Stimulated activated CD8-positive, alpha-beta memory T cell treated with anti-CD3 and anti-CD28 coated beads, Interleukin-7, amount 100 ng/mL, for 1 hour (primary cell): ENCODE measurements around the gene CROCC.
A peak's percentile ranks its signal among the peaks of the same experiment; 100 is the strongest.
"Not testable (repeated sequence)": the region's sequence is repeated elsewhere in the genome, so short reads cannot be mapped to it uniquely, and the experiment has no call there.

Source experiments
- DNase-seq, 2 donors: peaks; one replicate each; pipeline ENCODE4 v3.0.0-alpha.2; 2020; ENCODE audit warnings: low read depth in 2 of 2

Gene CROCC

DNA sequence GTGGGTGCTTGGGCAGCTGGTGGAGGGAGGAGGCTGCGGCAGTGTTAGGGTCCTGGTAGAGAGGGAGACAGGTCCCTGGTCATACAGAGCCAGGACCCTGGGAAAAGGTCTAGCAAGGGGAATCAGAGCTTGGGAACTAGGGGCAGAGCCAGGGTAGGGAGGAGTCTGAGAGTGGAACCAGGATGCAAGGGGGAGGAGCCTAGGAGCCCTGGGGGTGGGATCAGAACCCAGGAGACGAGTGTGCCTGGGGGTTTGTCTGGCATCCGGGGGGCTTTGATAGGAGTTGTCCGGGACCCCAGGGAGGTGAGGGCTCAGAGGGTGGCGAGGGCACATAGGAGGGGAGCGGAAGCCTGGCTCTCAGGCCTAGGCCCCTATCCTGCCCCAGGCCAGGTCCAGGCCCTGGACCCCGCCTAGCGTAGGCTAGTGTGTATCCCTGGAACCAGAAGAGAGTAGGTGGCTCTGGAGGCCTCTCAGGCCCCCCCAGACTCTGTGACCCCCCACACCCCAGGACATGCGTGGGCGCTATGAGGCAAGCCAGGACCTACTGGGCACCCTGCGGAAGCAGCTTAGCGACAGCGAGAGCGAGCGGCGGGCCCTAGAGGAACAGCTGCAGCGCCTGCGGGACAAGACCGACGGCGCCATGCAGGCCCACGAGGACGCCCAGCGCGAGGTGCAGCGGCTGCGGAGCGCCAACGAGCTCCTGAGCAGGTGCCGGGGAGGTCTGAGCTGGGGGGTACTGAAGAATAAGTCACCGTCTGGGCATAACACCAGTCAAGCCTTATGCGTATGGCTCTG is 17.9 kb downstream of the CROCC start:
- not testable (repeated sequence) for DNase-seq

DNA sequence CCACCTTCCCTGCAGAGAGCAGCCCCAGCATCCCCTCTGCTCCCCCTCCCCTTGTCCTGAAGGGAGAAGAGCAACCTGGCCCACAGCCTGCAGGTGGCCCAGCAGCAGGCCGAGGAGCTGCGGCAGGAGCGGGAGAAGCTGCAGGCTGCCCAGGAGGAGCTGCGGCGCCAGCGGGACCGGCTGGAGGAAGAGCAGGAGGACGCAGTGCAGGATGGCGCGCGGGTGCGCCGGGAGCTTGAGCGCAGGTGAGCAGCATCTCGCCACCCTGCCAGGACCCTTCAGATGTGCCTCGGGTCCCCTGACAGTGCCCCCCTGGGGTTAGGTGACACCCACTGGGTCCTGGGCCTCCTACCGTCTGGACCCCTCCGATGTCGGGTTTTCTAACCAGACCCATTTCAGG is 22.3 kb downstream of the CROCC start:
- no peak for DNase-seq

DNA sequence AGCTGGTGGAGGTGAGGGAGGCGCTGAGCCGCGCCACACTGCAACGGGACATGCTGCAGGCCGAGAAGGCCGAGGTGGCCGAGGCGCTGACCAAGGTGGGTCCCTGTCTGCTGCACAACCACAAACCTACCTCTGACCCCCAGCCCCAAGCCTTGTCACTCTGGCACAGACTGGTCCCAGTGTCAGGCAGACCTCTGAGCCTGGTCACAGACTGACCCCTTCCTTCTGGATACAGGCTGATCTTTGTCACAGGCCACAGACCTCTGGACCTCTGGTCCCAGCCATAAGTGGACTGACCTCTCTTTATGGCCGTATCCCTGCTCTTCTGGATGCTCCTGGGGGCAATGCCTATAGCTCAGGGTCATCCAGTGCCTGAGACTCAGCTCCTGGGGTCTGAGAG is 23.8 kb downstream of the CROCC start:
- not testable (repeated sequence) for DNase-seq

DNA sequence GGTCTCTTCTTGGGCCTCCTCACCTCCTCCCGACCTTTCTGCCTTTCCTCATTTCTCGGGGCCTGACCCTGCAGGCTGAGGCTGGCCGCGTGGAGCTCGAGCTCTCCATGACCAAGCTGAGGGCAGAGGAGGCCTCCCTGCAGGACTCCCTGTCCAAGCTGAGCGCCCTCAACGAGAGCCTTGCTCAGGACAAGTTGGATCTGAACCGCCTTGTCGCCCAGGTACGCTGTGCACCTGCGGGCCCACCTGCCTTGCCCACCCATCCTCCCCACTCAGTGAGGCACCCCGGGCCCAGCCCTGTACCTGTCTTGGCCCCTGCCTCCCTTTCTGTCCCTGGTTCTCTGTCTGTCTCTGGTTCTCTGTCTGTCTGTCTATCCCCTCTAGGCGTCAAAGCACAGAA is 24.5 kb downstream of the CROCC start:
- not testable (repeated sequence) for DNase-seq

DNA sequence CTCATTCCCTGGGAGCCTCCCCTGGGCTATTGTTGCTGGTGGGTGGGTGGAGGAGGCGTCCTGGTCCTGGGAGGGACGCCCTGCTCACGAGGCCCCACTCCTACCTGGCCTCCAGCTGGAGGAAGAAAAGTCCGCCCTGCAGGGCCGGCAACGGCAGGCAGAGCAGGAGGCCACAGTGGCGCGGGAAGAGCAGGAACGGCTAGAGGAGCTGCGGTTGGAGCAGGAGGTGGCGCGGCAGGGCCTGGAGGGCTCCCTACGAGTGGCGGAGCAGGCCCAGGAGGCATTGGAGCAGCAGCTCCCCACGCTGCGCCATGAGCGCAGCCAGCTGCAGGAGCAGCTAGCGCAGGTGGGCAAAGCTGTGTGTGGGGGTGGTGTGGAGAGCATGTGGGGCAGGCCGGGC is 24.9 kb downstream of the CROCC start:
- no peak for DNase-seq

DNA sequence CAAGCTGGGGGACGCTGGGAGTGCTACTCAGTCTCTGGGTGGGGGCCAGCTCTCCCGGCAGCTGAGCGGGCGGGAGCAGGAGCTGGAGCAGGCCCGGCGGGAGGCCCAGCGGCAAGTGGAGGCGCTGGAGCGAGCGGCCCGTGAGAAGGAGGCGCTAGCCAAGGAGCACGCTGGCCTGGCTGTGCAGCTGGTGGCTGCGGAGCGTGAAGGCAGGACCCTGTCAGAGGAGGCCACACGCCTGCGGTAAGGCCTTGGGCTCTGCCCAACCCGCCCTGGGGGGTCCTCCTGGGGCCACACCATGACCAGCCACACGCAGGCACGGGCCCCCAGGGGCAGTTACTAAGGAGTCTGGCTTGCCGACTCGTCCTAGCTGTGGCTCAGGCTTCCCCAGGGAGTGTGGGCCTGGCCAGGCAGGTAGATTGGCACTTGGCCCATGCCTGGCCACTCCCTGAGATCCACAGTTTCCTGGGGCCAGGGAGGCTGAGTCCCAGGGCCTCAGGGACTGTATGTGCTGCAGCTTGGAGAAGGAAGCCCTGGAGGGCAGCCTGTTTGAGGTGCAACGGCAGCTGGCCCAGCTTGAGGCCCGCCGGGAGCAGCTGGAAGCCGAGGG is 26.7 kb downstream of the CROCC start:
- not testable (repeated sequence) for DNase-seq

DNA sequence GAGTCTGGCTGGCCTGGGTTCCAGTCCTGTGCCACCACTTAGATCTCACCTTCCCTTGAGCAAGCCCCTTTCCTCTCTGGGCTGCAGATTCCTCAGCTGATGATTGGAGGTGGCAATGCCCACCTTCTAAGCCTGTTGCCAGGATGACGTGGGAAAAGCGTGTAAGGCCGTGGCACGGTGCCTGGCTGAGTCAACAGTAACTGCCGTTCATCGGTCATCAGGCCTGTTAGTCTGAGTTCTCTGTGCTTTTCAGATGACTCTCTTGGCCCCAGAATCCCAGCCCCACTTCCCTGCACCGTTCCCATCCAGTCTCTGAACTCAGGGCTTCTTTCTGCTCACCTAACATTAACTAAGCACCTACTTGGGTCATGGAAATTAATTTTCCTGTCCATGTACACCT is 27.3 kb downstream of the CROCC start:
- not testable (repeated sequence) for DNase-seq

DNA sequence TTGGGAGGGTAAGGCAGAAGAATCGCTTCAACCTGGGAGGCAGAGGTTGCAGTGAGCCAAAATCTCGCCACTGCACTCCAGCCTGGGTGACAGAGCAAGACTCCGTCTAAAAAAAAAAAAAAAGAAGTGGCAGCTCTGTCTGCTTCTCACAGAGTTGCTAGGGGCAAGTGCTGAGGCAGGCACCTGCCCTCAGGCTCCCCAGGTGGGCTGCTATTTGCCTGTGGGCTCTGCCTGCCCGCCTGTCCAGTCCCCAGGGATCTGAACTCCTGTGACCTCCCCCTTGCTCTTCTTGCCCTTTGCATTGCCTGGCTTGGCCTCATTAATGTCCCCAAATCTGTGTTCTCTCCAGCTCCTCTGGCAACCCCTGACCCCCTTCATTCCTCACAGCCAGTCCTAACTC is 30.6 kb downstream of the CROCC start:
- DNase-seq, result not testable (repeated sequence)

DNA sequence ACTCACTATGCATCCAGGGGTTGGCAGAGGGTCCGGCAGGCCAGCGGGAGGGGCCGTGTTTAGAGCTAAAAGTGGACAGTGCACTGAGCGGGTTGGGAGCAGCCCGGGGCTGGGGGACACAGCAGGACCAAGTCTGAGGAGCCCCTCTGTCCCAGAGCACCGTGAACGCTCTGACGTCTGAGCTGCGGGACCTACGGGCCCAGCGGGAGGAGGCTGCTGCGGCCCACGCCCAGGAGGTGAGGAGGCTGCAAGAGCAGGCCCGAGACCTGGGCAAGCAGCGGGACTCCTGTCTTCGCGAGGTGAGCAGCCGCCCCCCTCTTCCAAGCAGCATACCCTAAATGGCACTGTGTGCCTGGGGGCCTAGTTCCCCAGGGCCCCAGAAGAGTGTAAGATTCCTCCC is 32.8 kb downstream of the CROCC start:
- no peak for DNase-seq

DNA sequence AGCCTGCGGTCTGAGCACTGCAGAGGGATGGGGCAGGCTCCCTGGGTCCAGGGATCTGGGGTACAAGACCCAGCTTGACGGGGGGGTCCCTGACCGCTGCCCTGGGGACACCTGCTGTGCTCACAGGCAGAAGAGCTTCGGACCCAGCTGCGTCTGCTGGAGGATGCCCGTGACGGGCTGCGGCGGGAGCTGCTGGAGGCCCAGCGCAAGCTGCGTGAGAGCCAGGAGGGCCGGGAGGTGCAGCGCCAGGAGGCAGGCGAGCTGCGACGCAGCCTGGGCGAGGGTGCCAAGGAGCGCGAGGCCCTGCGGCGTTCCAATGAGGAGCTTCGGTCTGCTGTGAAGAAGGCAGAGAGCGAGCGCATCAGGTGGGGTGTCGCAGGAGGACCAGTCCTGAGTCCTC is 33.5 kb downstream of the CROCC start:
- no peak for DNase-seq

DNA sequence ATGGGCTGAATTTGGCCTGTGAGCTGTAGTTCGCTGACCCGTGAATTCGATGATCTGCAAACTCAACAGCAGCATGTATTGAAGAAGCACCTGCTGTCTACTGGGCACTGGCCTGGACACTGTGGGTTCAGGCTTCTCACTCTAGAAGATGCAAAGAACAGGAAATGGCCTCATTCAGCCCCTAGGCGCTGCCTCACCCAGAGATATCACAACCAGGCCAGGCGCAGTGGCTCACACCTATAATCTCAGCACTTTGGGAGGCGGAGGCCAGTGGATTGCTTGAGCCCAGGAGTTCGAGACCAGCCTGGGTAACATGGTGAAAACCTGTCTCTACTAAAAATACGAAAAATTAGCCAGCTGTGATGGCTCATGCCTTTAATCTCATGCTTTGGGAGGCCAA is 35.0 kb downstream of the CROCC start:
- no peak for DNase-seq

DNA sequence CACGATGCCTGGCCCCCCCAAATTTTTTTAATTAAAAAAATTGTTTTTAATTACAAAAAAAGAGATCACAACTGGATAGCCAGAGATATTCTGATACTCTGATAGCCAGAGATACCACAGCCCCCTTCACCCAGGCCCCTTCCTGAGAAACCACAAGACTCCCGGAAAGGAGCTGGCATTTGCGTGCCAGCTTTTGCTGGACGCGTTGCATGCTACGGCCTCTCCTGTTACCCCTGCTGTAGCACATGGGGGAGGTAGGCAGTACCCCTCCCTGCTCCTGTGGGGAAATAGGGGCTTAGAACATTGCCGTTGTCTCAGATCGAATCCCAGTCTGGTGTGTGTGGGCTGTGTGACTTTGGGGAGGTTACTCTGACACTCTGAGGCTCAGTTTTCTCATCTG is 36.0 kb downstream of the CROCC start:
- DNase-seq, result no peak

DNA sequence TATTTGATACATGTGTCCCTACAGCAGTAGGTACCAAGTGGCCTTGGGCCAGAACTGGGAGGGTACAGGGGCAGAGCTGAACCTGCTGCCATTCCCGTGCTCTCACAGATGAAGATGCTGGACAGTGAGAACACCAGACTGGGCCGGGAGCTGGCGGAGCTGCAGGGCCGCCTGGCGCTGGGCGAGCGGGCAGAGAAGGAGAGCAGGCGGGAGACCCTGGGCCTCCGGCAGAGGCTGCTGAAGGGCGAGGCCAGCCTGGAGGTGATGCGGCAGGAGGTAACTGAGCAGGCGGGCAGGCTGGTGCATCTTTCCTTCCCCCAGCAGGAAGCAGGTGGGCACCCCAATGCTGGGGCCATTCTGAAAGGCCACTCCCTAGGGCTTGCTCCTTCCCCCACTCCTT is 36.7 kb downstream of the CROCC start:
- DNase-seq, result no peak

DNA sequence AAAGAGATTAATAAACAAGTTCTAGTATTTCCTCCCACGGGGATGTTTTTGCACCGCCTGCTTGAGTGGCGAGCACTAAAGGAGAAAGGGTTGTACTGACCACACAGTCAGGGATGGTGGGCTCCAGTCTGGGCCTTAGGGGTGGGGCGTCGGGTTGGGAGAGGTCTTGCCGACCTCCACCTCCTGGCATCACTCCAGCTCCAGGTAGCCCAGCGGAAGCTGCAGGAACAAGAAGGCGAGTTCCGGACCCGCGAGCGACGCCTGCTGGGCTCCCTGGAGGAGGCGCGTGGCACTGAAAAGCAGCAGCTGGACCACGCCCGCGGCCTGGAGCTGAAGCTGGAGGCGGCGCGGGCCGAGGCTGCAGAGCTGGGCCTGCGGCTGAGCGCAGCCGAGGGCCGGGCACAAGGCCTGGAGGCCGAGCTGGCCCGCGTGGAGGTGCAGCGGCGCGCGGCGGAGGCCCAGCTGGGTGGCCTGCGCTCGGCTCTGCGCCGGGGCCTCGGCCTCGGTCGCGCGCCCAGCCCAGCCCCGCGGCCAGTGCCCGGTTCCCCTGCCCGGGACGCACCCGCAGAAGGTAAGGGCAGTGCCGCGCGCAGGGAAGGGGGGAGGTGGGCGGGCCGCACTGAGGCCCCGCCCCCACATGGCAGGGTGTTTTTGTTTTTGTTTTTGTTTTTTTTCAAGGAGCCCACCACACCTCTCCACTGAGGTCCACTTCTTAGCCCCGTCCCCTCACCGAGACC is 39.0 kb downstream of the CROCC start:
- peak; percentile 39 to 57 for DNase-seq

DNA sequence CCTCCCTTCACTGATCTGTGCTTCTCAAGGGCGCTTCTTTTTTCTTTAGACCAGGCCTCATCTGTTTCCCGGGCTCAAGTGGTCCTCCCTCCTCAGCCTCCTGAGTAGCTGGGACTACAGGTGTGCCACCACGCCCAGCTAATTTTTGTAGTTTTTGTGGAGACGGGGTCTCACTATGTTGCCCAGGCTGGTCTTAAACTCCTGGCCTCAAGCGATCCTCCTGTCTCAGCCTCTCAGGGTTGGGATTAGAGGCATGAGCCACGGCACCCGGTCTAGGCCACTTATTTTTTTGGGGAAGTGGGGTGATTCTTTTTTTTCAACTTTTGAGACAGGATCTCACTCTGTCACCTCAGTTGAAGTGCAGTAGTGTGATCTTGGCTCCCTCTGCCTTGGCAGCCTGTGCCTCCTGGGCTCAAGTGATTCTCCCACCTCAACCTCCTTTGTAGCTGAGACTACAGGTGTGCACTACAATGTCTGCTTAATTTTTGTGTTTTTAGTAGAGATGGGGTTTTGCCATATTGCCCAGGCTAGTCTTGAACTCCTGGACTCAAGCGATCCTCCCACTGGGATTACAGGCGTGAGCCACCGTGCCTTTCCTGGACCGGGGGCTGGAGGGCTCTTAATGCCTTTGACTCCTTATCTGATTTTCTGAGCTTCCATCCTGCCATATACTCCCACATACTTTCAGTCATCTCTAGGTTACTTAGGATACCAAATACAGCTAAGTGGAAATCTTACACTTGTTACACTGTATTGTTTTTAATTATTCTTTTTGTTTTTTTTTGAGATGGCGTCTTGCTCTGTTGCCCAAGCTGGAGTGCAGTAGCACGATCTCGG is 39.8 kb downstream of the CROCC start:
- no peak for DNase-seq

DNA sequence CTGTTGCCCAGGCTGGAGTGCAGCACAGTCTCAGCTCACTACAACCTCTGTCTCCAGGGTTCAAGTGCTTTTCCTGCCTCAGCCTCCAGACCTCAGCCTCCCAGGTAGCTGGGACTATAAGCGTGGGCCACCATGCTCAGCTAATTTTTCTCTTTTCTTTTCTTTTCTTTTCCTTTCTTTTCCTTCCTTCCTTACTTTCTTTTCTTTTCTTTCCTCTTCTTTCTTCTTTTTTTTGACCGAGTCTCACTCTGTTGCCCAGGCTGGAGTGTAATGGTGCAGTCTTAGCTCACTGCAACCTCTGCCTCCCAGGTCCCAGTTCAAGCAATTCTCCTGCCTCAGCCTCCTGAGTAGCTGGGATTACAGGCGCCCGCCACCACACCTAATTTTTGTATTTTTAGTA is 42.4 kb downstream of the CROCC start:
- not testable (repeated sequence) for DNase-seq

DNA sequence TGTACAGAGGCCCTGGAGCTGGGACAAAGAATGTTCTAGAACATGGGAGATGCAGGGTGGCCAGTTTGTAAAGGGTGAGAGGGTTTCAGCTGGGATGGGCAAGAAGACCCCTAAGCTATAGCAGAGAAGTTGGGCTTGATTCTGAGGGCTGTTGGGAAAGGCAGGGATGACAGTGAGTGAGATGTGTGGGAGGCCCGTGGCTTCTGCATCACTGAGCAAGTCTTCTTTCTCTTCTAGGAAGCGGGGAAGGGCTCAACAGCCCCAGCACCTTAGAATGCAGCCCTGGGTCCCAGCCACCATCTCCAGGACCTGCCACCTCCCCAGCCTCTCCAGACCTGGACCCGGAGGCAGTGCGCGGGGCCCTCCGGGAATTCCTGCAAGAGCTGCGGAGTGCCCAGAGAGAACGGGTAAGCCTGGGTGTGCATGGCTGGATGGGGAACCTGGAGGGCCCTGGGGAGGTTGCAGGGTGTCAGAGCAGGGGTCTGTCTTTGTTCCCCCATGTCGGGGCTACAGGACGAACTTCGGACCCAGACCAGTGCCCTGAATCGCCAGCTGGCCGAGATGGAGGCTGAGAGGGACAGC is 43.8 kb downstream of the CROCC start:
- DNase-seq, result no peak

DNA sequence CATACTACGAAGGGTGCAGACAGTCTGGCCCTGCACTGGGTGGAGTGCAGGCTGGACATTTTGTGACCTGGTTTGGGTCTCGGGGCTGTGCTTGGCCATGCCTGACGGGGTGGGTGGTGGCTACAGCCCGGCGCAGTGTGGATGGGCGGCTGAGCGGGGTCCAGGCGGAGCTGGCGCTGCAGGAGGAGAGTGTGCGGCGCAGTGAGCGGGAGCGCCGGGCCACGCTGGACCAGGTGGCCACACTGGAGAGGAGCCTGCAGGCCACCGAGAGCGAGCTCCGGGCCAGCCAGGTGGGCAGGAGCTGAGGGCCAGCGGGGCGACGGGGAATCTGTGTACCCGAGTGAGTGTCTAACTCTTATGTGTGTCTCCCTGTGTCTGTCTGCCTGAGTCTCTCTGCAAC is 44.6 kb downstream of the CROCC start:
- no peak for DNase-seq

DNA sequence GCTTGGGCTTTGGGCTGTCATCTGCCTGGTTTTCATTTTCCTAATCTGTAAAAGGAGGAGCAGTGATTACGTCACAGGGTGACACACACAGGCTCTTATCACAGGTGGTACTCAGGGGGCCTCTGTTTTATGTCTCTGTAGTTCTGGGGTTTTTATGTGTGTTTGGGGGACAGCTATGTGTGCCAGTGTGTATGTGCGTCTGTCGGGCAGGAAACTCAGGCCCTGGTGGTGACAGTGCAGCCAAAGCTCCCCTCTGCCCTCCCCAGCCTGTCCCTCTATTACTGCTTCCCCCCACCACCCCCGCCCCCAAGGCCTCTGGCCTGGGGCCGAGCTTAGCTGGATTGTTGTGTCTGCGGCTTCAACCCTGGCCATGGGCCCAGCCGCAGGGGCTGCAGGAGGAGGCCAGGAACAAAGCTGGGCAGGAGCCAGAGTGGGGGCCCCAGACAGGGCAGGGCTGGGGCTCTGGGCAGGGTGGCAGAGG is 45.4 kb downstream of the CROCC start:
- DNase-seq, result no peak

DNA sequence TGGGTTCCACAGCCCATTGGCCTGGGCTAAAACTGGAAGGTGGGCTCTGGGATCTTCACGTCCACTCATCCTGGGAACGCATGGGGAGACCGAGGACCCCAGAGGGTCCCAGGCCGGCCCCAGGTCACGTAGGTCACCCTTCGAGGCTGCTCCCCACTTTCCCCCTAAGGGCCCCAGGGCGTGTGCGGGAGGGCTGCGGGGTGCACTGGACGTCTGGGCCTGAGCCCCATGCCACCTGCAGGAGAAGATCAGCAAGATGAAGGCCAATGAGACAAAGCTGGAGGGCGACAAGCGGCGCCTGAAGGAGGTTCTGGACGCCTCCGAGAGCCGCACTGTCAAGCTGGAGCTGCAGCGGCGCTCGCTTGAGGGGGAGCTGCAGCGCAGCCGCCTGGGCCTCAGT is 46.2 kb downstream of the CROCC start:
- DNase-seq, result no peak

DNA sequence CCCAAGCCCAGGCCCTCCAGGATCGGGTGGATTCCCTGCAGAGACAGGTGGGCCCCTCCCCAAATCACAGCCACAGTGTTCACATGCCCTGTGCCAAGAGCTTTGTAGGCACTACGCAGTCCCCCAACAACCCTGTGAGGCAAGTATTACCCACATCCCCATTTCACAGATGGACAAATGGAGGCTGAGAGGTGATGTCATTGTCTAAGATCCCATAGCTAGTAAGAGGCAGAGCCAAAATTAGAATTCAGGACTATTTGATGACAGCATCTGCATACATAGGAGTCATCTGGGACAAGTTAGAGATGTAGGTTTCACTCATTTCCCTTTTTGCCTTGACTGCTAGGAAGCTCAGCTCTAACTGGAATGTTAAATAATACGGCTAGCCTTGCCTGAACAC is 46.6 kb downstream of the CROCC start:
- DNase-seq, result no peak
